Lung (tissue), 12 donors: ENCODE results near the gene RDH11. TPM values are rescaled to one million over a fixed set of nuclear protein-coding genes. Genes with fewer than 3 reads are reported as not detected.
"Not testable (repeated sequence)": the region's sequence is repeated elsewhere in the genome, so short reads cannot be mapped to it uniquely, and the experiment has no call there.

Source experiments
- ATAC-seq: fragments of 200-7000 bp; cut with Tn5 transposase; one replicate; pipeline ENCODE4 v1.9.1; 2020; ENCODE audit warnings: moderate number of reproducible peaks; ENCODE audit not compliant: insufficient read depth, low FRiP score
- DNase-seq, 3 donors: peaks; one replicate each; pipeline ENCODE4 v3.0.0-alpha.2; 2013 to 2017
- H3K27ac ChIP-seq, 2 donors: one replicate each; pipeline ENCODE4 v1.5.1; 2013; ENCODE audit warnings: mild to moderate bottlenecking in 2 of 2, moderate library complexity in 2 of 2, control low read depth in 1 of 2, inconsistent platforms in 1 of 2, low read depth in 1 of 2, low read length in 1 of 2
- H3K27me3 ChIP-seq, 3 donors: one replicate each; pipeline ENCODE4 v1.5.1; 2013; ENCODE audit warnings: low read length in 2 of 3; ENCODE audit not compliant: control insufficient read depth in 3 of 3, insufficient read depth in 3 of 3
- H3K36me3 ChIP-seq, 4 donors: one replicate each; pipeline ENCODE4 v1.5.1; 2013; ENCODE audit warnings: low read length in 4 of 4, mild to moderate bottlenecking in 1 of 4, moderate library complexity in 1 of 4; ENCODE audit not compliant: control insufficient read depth in 4 of 4, insufficient read depth in 4 of 4
- H3K4me1 ChIP-seq, 5 donors: one replicate each; pipeline ENCODE4 v1.5.1; 2013; ENCODE audit warnings: low read length in 5 of 5, mild to moderate bottlenecking in 2 of 5, moderate library complexity in 1 of 5; ENCODE audit not compliant: control insufficient read depth in 5 of 5, insufficient read depth in 5 of 5
- H3K4me3 ChIP-seq: one replicate; pipeline ENCODE4 v1.5.1; 2013; ENCODE audit warnings: mild to moderate bottlenecking, control low read depth, moderate library complexity
- H3K9ac ChIP-seq, 2 donors: one replicate each; pipeline ENCODE4 v1.5.1; 2013; ENCODE audit warnings: low read length in 2 of 2, control low read depth in 1 of 2; ENCODE audit not compliant: insufficient read depth in 1 of 2
- H3K9me3 ChIP-seq, 4 donors: one replicate each; pipeline ENCODE4 v1.5.1; 2013; ENCODE audit warnings: low read length in 3 of 4, mild to moderate bottlenecking in 1 of 4, moderate library complexity in 1 of 4; ENCODE audit not compliant: control insufficient read depth in 4 of 4, insufficient read depth in 3 of 4
- WGBS, 2 donors: extraction: QIAGEN DNeasy Blood & Tissue Kit; methylation state at CpG; one replicate each; pipeline ENCODE4 v1.1.7; 2013; 5-methylcytosine and 5-hydroxymethylcytosine counted together
- polyA plus RNA-seq, 2 donors: library from polyadenylated mRNA; stranded (reverse); fragments of 200-250 nt; gene quantifications; one replicate each; pipeline ENCODE4 v1.2.1, GENCODE V29; 2013
- total RNA-seq, 2 donors: library from RNA; depleted of rRNA in 1 of 2; stranded (reverse); fragments of >200 nt in 1 of 2; gene quantifications; one replicate each; pipeline ENCODE4 v1.2.1, GENCODE V29; 2014 to 2021
- TF ChIP-seq, protein P1 (sequence below): IDR thresholded peaks from 2 replicates; pipeline ENCODE4 v1.5.1; 2012; ENCODE audit warnings: mild to moderate bottlenecking; ENCODE audit errors: control extremely low read depth, extremely low read depth
- donor health status: control.
- donor health status: control.
- donor health status: Bipolar disorder and iron deficiency.
- donor health status: healthy.
- donor health status: DM: yes; HTN: yes; CAD: no.

Gene RDH11
- total and polyA plus RNA-seq, 4 donors: 42.0 to 80.3 (median 67.0) TPM

DNA sequence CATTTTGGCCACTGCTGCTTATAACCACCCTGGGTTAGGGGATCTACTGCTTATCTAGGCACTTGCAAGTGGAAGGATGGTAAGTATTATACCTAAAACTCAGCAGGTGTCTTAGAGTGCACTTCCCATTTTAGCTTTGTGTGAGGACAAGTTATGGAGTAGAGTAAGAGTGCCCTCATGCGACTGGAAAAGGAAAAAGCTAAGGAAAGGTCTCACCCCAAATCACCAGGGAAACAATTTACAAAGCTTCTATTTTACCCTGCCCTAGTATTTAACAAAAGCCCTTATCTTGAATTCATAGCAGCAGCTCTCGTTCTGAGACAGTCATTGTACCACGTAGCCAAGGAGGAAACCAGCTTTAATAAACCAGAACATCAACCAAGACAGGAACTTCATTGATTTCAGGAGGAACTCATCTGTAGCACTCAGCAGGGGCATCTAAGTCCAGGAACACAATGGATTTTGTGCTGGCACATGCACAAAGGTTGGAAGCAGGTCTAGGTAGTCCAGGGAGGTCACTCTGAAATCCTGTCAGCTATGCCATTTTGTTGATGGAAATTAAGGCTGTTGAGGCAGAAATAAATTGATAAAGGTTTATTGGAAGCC is 9.0 kb upstream of the RDH11 start:
- Histone ChIP-seq H3K27me3 (no peaks in the 10 kb centered on the region), H3K4me1 (no peaks in the 10 kb centered on the region), H3K27ac (no peak overlapping the region), H3K9ac (no peak overlapping the region), H3K9me3 (peaks cover 0 to 5% (median 0%) of the 10 kb centered on the region in 4 donors), H3K4me3 (no peak overlapping the region), H3K36me3 (no peaks in the 10 kb centered on the region)
- TF ChIP-seq, protein P1, sequence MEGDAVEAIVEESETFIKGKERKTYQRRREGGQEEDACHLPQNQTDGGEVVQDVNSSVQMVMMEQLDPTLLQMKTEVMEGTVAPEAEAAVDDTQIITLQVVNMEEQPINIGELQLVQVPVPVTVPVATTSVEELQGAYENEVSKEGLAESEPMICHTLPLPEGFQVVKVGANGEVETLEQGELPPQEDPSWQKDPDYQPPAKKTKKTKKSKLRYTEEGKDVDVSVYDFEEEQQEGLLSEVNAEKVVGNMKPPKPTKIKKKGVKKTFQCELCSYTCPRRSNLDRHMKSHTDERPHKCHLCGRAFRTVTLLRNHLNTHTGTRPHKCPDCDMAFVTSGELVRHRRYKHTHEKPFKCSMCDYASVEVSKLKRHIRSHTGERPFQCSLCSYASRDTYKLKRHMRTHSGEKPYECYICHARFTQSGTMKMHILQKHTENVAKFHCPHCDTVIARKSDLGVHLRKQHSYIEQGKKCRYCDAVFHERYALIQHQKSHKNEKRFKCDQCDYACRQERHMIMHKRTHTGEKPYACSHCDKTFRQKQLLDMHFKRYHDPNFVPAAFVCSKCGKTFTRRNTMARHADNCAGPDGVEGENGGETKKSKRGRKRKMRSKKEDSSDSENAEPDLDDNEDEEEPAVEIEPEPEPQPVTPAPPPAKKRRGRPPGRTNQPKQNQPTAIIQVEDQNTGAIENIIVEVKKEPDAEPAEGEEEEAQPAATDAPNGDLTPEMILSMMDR: peak; percentile 77
- peak; percentile 31 to 73 (median 71) for DNase-seq
- 0% methylated on average over 3 of the region's 3 CpGs for WGBS, 2 donors
- ATAC-seq: peak; percentile 79

DNA sequence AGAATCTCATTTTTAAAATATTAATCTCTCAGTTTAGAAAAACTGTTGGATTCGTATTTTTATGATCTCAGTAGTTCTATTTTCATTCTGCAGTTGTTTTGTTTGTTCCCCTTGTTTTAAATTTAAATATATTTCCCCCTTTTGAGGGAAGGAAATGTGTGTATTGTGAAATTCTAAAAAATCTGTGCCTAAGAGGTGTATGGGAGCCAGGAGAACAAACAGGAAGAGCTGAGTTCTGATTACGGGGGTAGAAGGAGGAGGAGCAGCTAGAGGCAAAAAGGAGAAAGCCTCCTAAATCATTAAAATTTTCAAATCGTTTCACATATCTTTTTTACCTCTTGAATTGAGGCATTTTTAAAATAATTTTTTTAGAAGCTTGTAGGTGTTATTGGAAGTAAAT is 8.4 kb upstream of the RDH11 start:
- WGBS, 2 donors: 30 to 33% methylated on average over 3 of the region's 3 CpGs
- H3K36me3 ChIP-seq: no peaks in the 10 kb centered on the region
- H3K27me3 ChIP-seq: no peaks in the 10 kb centered on the region
- TF ChIP-seq, protein P1: no peak
- H3K9me3 ChIP-seq: peaks cover 0 to 2% (median 0%) of the 10 kb centered on the region in 4 donors
- H3K4me3 ChIP-seq: no peak overlapping the region
- no peak for ATAC-seq
- no peaks in the 10 kb centered on the region for H3K4me1 ChIP-seq
- H3K27ac ChIP-seq: no peak overlapping the region
- no peak for DNase-seq
- no peak overlapping the region for H3K9ac ChIP-seq

DNA sequence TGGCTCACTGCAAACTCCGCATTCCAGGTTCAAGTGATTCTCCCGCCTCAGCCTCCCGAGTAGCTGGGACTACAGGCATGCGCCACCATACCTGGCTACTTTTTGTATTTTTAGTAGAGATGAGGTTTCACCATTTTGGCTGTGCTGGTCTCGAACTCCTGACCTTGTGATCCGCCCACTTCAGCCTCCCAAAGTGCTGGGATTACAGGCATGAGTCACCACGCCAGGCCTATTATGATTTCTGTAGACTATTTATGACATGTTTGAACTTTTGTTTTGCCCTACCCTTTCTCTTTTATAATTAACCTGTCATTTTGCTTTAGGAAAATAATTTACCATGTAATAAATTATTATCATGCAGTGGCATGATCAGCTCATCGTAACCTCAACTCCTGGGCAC is 5.9 kb upstream of the RDH11 start, which contains the start of gene RDH12:
Gene RDH12 (plus strand): TSS at position 395 of the 400 bp plus-strand sequence. CDS start 20,757 bp downstream, outside the sequence.
- WGBS, 2 donors: 84 to 94% methylated on average over 8 of the region's 8 CpGs
- H3K27me3 ChIP-seq, H3K36me3 ChIP-seq, H3K4me3 ChIP-seq, ATAC-seq, H3K27ac ChIP-seq, H3K9ac ChIP-seq, H3K4me1 ChIP-seq, H3K9me3 ChIP-seq, DNase-seq: not testable (repeated sequence)

DNA sequence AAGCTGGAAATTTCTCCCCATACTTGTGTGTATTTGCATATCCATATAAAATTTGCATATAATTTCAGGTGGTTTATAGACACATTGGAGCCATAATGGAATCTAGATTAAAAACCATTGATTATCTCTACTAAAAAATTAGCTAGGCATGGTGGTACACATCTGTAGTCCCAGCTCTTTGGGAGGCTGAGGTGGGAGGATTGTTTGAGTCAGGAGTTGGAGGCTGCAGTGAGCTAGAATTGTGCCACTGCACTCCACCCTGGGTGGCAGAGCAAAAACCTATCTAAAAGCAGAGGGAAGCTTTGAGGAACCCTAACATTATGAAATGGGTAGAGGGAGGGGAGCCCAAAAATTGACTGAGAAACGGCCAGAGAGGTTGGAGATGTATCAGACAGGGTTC is 2.6 kb upstream of the RDH11 start:
- no peak overlapping the region for H3K27ac ChIP-seq

More for the DNA sequence above, 2.6 kb upstream of the RDH11 start:
- no peak for DNase-seq
- H3K4me1 ChIP-seq: peaks cover 0 to 4% (median 0%) of the 10 kb centered on the region in 5 donors
- TF ChIP-seq, protein P1: no peak
- H3K27me3 ChIP-seq: no peaks in the 10 kb centered on the region
- no peak overlapping the region for H3K9ac ChIP-seq
- ATAC-seq: no peak
- no peaks in the 10 kb centered on the region for H3K9me3 ChIP-seq
- WGBS, 2 donors: 71 to 78% methylated on average over 1 of the region's 1 CpG
- peaks cover 0 to 1% (median 0%) of the 10 kb centered on the region in 4 donors for H3K36me3 ChIP-seq
- no peak overlapping the region for H3K4me3 ChIP-seq
